ENCODE data around the gene SCRN1. TPM values are rescaled to one million over a fixed set of nuclear protein-coding genes. Genes with fewer than 3 reads are reported as not detected.
A peak's percentile ranks its signal among the peaks of the same experiment; 100 is the strongest.

The SCRN1 gene
- total and polyA plus RNA-seq, 2 experiments from 2014 or later, result 15.2 to 66.7 TPM

DNA sequence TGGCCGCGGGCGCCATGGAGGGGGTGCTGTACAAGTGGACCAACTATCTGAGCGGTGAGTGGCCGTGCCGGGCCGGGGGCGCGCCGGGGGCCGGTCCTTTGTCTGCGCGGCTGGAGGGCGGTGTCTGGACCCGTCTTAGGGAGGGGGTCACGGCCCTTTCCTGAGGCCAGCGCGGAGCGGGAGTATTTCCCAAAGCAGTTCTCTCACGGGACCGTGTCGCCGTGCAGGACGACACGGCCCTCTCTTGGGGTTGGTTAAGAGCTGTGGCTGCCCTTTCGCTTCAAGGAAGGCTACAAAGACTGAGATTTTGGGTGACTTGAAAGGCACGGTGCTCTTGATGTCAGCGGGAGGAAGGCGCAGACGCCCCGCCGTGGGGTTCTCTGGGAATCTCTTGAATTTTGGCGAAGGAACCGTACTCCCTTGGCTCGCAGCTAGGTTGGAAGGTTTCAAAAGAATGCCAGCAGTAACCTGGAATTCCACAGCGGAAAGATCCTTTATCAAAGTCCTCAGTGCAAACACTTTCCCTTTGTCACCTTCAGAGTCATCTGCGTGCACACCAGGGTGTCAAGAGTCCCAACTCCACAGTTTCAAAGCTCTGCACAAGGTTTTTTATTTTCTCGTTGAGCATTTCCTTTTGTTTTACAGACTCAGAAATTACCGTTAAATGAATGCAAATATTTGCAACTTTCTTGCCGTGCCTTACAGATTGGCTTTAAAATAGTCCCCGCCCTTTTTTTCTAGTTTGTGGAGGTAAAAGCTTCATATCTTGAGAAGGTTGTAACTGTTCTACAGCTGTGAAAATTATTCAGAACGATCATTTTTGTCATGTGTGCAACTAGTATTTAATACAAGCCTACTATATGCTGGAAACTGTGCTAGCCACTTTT, 39.4 kb upstream of the SCRN1 start (continued):
- TF ChIP-seq, protein P1, sequence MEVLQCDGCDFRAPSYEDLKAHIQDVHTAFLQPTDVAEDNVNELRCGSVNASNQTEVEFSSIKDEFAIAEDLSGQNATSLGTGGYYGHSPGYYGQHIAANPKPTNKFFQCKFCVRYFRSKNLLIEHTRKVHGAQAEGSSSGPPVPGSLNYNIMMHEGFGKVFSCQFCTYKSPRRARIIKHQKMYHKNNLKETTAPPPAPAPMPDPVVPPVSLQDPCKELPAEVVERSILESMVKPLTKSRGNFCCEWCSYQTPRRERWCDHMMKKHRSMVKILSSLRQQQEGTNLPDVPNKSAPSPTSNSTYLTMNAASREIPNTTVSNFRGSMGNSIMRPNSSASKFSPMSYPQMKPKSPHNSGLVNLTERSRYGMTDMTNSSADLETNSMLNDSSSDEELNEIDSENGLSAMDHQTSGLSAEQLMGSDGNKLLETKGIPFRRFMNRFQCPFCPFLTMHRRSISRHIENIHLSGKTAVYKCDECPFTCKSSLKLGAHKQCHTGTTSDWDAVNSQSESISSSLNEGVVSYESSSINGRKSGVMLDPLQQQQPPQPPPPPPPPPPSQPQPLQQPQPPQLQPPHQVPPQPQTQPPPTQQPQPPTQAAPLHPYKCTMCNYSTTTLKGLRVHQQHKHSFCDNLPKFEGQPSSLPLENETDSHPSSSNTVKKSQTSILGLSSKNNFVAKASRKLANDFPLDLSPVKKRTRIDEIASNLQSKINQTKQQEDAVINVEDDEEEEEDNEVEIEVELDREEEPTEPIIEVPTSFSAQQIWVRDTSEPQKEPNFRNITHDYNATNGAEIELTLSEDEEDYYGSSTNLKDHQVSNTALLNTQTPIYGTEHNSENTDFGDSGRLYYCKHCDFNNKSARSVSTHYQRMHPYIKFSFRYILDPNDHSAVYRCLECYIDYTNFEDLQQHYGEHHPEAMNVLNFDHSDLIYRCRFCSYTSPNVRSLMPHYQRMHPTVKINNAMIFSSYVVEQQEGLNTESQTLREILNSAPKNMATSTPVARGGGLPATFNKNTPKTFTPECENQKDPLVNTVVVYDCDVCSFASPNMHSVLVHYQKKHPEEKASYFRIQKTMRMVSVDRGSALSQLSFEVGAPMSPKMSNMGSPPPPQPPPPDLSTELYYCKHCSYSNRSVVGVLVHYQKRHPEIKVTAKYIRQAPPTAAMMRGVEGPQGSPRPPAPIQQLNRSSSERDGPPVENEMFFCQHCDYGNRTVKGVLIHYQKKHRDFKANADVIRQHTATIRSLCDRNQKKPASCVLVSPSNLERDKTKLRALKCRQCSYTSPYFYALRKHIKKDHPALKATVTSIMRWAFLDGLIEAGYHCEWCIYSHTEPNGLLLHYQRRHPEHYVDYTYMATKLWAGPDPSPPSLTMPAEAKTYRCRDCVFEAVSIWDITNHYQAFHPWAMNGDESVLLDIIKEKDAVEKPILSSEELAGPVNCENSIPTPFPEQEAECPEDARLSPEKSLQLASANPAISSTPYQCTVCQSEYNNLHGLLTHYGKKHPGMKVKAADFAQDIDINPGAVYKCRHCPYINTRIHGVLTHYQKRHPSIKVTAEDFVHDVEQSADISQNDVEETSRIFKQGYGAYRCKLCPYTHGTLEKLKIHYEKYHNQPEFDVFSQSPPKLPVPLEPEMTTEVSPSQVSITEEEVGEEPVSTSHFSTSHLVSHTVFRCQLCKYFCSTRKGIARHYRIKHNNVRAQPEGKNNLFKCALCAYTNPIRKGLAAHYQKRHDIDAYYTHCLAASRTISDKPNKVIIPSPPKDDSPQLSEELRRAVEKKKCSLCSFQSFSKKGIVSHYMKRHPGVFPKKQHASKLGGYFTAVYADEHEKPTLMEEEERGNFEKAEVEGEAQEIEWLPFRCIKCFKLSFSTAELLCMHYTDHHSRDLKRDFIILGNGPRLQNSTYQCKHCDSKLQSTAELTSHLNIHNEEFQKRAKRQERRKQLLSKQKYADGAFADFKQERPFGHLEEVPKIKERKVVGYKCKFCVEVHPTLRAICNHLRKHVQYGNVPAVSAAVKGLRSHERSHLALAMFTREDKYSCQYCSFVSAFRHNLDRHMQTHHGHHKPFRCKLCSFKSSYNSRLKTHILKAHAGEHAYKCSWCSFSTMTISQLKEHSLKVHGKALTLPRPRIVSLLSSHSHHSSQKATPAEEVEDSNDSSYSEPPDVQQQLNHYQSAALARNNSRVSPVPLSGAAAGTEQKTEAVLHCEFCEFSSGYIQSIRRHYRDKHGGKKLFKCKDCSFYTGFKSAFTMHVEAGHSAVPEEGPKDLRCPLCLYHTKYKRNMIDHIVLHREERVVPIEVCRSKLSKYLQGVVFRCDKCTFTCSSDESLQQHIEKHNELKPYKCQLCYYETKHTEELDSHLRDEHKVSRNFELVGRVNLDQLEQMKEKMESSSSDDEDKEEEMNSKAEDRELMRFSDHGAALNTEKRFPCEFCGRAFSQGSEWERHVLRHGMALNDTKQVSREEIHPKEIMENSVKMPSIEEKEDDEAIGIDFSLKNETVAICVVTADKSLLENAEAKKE (CRISPR knock-in tag; IDR thresholded peaks at IDR 0.05), result no peak
- TF ChIP-seq ZNF331 (CRISPR knock-in tag; IDR thresholded peaks at IDR 0.05; ENCODE audit: low read depth) (no peak), EZH2 (IDR thresholded peaks at IDR 0.05; ENCODE audit: low read depth, unreplicated experiment) (no peak), STAT1 (IDR thresholded peaks at IDR 0.05; ENCODE audit: unreplicated experiment) (no peak), ZNF114 (CRISPR knock-in tag; IDR thresholded peaks at IDR 0.05) (no peak)

DNA sequence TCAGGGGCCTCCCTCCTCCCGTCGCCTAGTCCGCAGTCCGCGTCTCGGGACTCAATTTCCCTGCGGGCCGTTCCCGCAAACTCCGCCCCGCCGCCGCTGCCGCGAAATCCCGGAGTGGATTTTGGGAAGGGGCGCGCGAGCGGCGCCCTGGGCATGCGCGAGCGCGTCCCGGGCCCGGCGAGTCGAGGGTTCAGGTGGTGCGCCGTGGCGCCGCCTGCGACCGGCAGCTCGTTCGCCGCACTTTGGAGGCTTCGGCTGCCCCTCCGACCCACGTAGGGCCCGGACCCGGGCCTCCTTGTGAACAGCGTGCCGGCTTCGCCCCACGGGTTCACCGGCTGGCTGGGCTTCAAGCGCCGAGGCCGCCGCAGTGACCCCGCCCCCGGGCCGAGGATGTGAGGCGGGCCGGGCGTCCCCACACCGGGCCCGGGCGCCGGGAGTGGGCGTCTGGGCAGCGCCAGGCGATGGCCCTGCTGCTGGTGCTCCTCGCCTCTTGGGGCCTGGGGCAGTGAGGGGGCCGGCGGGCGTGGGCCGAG, 38.7 kb upstream of the SCRN1 start, which contains the start of gene PLEKHA8:
TSS of gene PLEKHA8 (plus strand) at position 197 of the 533 bp plus-strand sequence. CDS start 351 bp downstream, outside the sequence.
- peak within 1 kb of the TSS; percentile 57 for H3K4me3 ChIP-seq
- peaks cover 34% of the 10 kb centered on the region for H3K4me1 ChIP-seq (ENCODE audit: insufficient read depth)
- H4K20me1 ChIP-seq (replicated peaks; ENCODE audit: insufficient read depth), result peaks cover 24% of the 10 kb centered on the region
- Mint-ChIP-seq H3K4me3 (no peak within 1 kb of the TSS; the same call in 2 of the 3 replicates), H3K4me1 (peaks cover 19% of the 10 kb centered on the region), H3K36me3 (ENCODE audit: low read depth) (no peaks in the 10 kb centered on the region), H3K27me3 (ENCODE audit: insufficient read depth, low read depth, poor library complexity) (peaks cover 4% of the 10 kb centered on the region), H3K9me3 (no peaks in the 10 kb centered on the region), H3K27ac (peak within 1 kb of the TSS; percentile 89)
- H3F3A ChIP-seq (replicated peaks; ENCODE audit: low read depth), result no peaks in the 10 kb centered on the region
- DNase-seq (ENCODE audit: low spot score) (peak; percentile 94), ATAC-seq (peak; percentile 65)
- H3K27ac ChIP-seq (ENCODE audit: low read depth), result peak within 1 kb of the TSS; percentile 57; the same call in 1 of the 2 replicates
- H2AFZ ChIP-seq, result peak within 1 kb of the TSS; percentile 54
- no peaks in the 10 kb centered on the region for H3K27me3 ChIP-seq (ENCODE audit: insufficient read depth)
- no peaks in the 10 kb centered on the region for H3K9me2 ChIP-seq (ENCODE audit: insufficient read depth)
- peaks cover 71% of the 10 kb centered on the region for H3K79me2 ChIP-seq (replicated peaks; ENCODE audit: insufficient read depth)
- H3K4me2 ChIP-seq, result peak within 1 kb of the TSS; percentile 88
- no peaks in the 10 kb centered on the region for H3K36me3 ChIP-seq (ENCODE audit: insufficient read depth)
- TF ChIP-seq, protein P2, sequence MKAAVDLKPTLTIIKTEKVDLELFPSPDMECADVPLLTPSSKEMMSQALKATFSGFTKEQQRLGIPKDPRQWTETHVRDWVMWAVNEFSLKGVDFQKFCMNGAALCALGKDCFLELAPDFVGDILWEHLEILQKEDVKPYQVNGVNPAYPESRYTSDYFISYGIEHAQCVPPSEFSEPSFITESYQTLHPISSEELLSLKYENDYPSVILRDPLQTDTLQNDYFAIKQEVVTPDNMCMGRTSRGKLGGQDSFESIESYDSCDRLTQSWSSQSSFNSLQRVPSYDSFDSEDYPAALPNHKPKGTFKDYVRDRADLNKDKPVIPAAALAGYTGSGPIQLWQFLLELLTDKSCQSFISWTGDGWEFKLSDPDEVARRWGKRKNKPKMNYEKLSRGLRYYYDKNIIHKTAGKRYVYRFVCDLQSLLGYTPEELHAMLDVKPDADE (IDR thresholded peaks at IDR 0.05), result peak; percentile 90
- TF ChIP-seq POLR2AphosphoS5 (IDR thresholded peaks at IDR 0.05; ENCODE audit: low read depth), result peak; percentile 79
- no peak for TF ChIP-seq NANOG (IDR thresholded peaks at IDR 0.05; ENCODE audit: borderline replicate concordance)
- TF ChIP-seq JUNB (IDR thresholded peaks at IDR 0.05; ENCODE audit: unreplicated experiment), result no peak
- TF ChIP-seq, protein P3, sequence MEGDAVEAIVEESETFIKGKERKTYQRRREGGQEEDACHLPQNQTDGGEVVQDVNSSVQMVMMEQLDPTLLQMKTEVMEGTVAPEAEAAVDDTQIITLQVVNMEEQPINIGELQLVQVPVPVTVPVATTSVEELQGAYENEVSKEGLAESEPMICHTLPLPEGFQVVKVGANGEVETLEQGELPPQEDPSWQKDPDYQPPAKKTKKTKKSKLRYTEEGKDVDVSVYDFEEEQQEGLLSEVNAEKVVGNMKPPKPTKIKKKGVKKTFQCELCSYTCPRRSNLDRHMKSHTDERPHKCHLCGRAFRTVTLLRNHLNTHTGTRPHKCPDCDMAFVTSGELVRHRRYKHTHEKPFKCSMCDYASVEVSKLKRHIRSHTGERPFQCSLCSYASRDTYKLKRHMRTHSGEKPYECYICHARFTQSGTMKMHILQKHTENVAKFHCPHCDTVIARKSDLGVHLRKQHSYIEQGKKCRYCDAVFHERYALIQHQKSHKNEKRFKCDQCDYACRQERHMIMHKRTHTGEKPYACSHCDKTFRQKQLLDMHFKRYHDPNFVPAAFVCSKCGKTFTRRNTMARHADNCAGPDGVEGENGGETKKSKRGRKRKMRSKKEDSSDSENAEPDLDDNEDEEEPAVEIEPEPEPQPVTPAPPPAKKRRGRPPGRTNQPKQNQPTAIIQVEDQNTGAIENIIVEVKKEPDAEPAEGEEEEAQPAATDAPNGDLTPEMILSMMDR (conservative IDR thresholded peaks at IDR 0.05; ENCODE audit: low read depth in 2 of 2), result no peak
- TF ChIP-seq ZNF114 (CRISPR knock-in tag; IDR thresholded peaks at IDR 0.05), result no peak
- no peak for TF ChIP-seq EZH2 (IDR thresholded peaks at IDR 0.05; ENCODE audit: low read depth, unreplicated experiment)
- TF ChIP-seq CREB1 (CRISPR knock-in tag; IDR thresholded peaks at IDR 0.05; ENCODE audit: low read depth), result peak; percentile 65
- TF ChIP-seq EZH2phosphoT487 (IDR thresholded peaks at IDR 0.05; ENCODE audit: unreplicated experiment), result no peak
- no peak for TF ChIP-seq STAT1 (IDR thresholded peaks at IDR 0.05; ENCODE audit: unreplicated experiment)

All from GM23338 (cell line).